Measurements from ENCODE around the gene OR52A5. TPM values are rescaled to one million over a fixed set of nuclear protein-coding genes. Genes with fewer than 3 reads are reported as not detected.

Gene OR52A5
- total RNA-seq, 4 donors from 2014 or later, result not detected

- Histone ChIP-seq H3K4me3 (replicated peaks in 1 of 3) (no peak overlapping the region), H3K27ac (no peak overlapping the region), H3K9me3 (no peaks in the 10 kb centered on the region), H3K36me3 (no peaks in the 10 kb centered on the region), H3K4me1 (no peaks in the 10 kb centered on the region), H3K27me3 (no peaks in the 10 kb centered on the region)
- intact Hi-C loops (cut with DNase I), result no loop called here
- TF ChIP-seq POLR2A (IDR thresholded peaks at IDR 0.05) (no peak), CTCF (IDR thresholded peaks at IDR 0.05) (no peak)
- no peak for DNase-seq
These were observed 35.1 kb downstream of the OR52A5 start for GRCh38 chr11:5103066-5103465.

- H3K4me3 ChIP-seq (replicated peaks in 1 of 3), result no peak overlapping the region
- no peaks in the 10 kb centered on the region for H3K36me3 ChIP-seq
- no peaks in the 10 kb centered on the region for H3K9me3 ChIP-seq
- intact Hi-C loops (cut with DNase I), result no loop called here
- 54 to 63% methylated on average over 2 of the region's 2 CpGs for WGBS, 2 donors
- TF ChIP-seq CTCF (IDR thresholded peaks at IDR 0.05), result no peak
- no peak for TF ChIP-seq POLR2A (IDR thresholded peaks at IDR 0.05)
- no peak for DNase-seq
- no peaks in the 10 kb centered on the region for H3K4me1 ChIP-seq
- H3K27me3 ChIP-seq, result no peaks in the 10 kb centered on the region
- no peak overlapping the region for H3K27ac ChIP-seq
These were observed 35.9 kb downstream of the OR52A5 start for GRCh38 chr11:5102246-5102645.

- DNase-seq, result no peak
- Histone ChIP-seq H3K36me3 (no peaks in the 10 kb centered on the region), H3K4me1 (no peaks in the 10 kb centered on the region), H3K27me3 (no peaks in the 10 kb centered on the region), H3K27ac (no peak overlapping the region), H3K4me3 (replicated peaks in 1 of 3) (no peak overlapping the region), H3K9me3 (no peaks in the 10 kb centered on the region)
- 87 to 90% methylated on average over 2 of the region's 2 CpGs for WGBS, 2 donors
- TF ChIP-seq POLR2A (IDR thresholded peaks at IDR 0.05) (no peak), CTCF (IDR thresholded peaks at IDR 0.05) (no peak)
- intact Hi-C loops (cut with DNase I), result no loop called here
These were observed 42.1 kb downstream of the OR52A5 start for GRCh38 chr11:5096011-5096410.

GRCh38 chr11:5092821-5093585 lies 45.2 kb downstream of the OR52A5 start:
- no peak for DNase-seq
- Histone ChIP-seq H3K9me3 (no peaks in the 10 kb centered on the region), H3K36me3 (no peaks in the 10 kb centered on the region), H3K4me1 (no peaks in the 10 kb centered on the region), H3K4me3 (replicated peaks in 1 of 3) (no peak overlapping the region), H3K27ac (no peak overlapping the region), H3K27me3 (no peaks in the 10 kb centered on the region)
- no peak for TF ChIP-seq POLR2A (IDR thresholded peaks at IDR 0.05)
- no peak for TF ChIP-seq CTCF (IDR thresholded peaks at IDR 0.05)
- intact Hi-C loops (cut with DNase I), result no loop called here
- 90 to 91% methylated on average over 8 of the region's 8 CpGs for WGBS, 2 donors

- DNase-seq, result no peak
- Histone ChIP-seq H3K27ac (no peak overlapping the region), H3K4me1 (no peaks in the 10 kb centered on the region), H3K9me3 (no peaks in the 10 kb centered on the region), H3K27me3 (no peaks in the 10 kb centered on the region), H3K4me3 (replicated peaks in 1 of 3) (no peak overlapping the region), H3K36me3 (no peaks in the 10 kb centered on the region)
- 95% methylated on average over 1 of the region's 1 CpG for WGBS, 2 donors
- no peak for TF ChIP-seq POLR2A (IDR thresholded peaks at IDR 0.05)
- no peak for TF ChIP-seq CTCF (IDR thresholded peaks at IDR 0.05)
- intact Hi-C loops (cut with DNase I), result no loop called here
These were observed 47.5 kb downstream of the OR52A5 start for GRCh38 chr11:5090668-5091067.
